Natural killer cell (primary cell): ENCODE data around the gene AGR2. TPM values are rescaled to one million over a fixed set of nuclear protein-coding genes. Genes with fewer than 3 reads are reported as not detected.

Experiments used
- ATAC-seq, 3 donors: fragments of 150-1000 bp in 2 of 3; fragments of 200-7000 bp in 1 of 3; cut with Tn5 transposase; 1 replicate in 1 of 3; 2 replicates in 2 of 3; pipeline ENCODE4 v1.10.0; 2021; ENCODE audit warnings: mild to moderate bottlenecking in 2 of 3, moderate library complexity in 2 of 3
- DNase-seq, 2 donors: peaks; one replicate each; pipeline versions ENCODE4 v3.0.0 to v3.0.0-alpha.2; 2013 to 2021; ENCODE audit warnings: mixed read lengths in 1 of 2
- H3K27ac ChIP-seq: one replicate; pipeline ENCODE4 v1.5.1; 2013; ENCODE audit warnings: mild to moderate bottlenecking, low read length
- H3K27me3 ChIP-seq: one replicate; pipeline ENCODE4 v1.6.1; 2013; ENCODE audit warnings: low read length; ENCODE audit not compliant: control insufficient read depth, insufficient read depth
- H3K36me3 ChIP-seq: one replicate; pipeline ENCODE4 v1.6.1; 2013; ENCODE audit warnings: low read length; ENCODE audit not compliant: control insufficient read depth, insufficient read depth
- H3K4me1 ChIP-seq: one replicate; pipeline ENCODE4 v1.6.1; 2013; ENCODE audit warnings: low read length; ENCODE audit not compliant: control insufficient read depth, insufficient read depth
- H3K4me3 ChIP-seq: one replicate; pipeline ENCODE4 v1.5.1; 2013; ENCODE audit warnings: low read length
- H3K9me3 ChIP-seq: one replicate; pipeline ENCODE4 v1.6.1; 2013; ENCODE audit warnings: low read length; ENCODE audit not compliant: control insufficient read depth, insufficient read depth
- H3K27ac Mint-ChIP-seq, 2 donors: one replicate each; pipeline ENCODE4 v1.8.0; 2022; ENCODE audit warnings: mild to moderate bottlenecking in 2 of 2, mixed read lengths in 2 of 2, moderate library complexity in 1 of 2
- H3K27me3 Mint-ChIP-seq, 2 donors: one replicate each; pipeline ENCODE4 v1.8.0; 2022; ENCODE audit warnings: low read depth in 2 of 2, mixed read lengths in 2 of 2
- H3K36me3 Mint-ChIP-seq: one replicate; pipeline ENCODE4 v1.8.0; 2022; ENCODE audit warnings: mixed read lengths
- H3K4me1 Mint-ChIP-seq, 2 donors: one replicate each; pipeline ENCODE4 v1.8.0; 2022; ENCODE audit warnings: mixed read lengths in 2 of 2
- H3K4me3 Mint-ChIP-seq: one replicate; pipeline ENCODE4 v1.8.0; 2022; ENCODE audit warnings: mild to moderate bottlenecking, moderate library complexity, mixed read lengths
- H3K9me3 Mint-ChIP-seq, 2 donors: one replicate each; pipeline ENCODE4 v1.8.0; 2022; ENCODE audit warnings: mixed read lengths in 2 of 2
- WGBS: methylation state at CpG from one replicate; pipeline ENCODE4 v1.1.7; 2013; ENCODE audit warnings: missing lambda C conversion rate; ENCODE audit not compliant: insufficient coverage; 5-methylcytosine and 5-hydroxymethylcytosine counted together
- intact Hi-C: fragments of 100-400 bp; cut with micrococcal nuclease; formaldehyde crosslinking; loops from one replicate; pipeline ENCODE4 v1.14.2; 2022
- total RNA-seq, 4 donors: library from RNA; stranded (reverse); fragments of 120-200 nt in 1 of 4; gene quantifications; one replicate each; pipeline versions ENCODE4 v1.2.3 to v1.2.4, GENCODE V29; 2013 to 2022
- TF ChIP-seq, protein P1 (sequence below): fragments of 200-600 bp; IDR thresholded peaks from one replicate; pipeline ENCODE4 v1.8.0; 2022; ENCODE audit warnings: antibody characterized with exemption

AGR2 gene
- total RNA-seq, 3 donors from 2014 or later (not counting 1 experiment from before 2014, with no cell fraction given): not detected

DNA sequence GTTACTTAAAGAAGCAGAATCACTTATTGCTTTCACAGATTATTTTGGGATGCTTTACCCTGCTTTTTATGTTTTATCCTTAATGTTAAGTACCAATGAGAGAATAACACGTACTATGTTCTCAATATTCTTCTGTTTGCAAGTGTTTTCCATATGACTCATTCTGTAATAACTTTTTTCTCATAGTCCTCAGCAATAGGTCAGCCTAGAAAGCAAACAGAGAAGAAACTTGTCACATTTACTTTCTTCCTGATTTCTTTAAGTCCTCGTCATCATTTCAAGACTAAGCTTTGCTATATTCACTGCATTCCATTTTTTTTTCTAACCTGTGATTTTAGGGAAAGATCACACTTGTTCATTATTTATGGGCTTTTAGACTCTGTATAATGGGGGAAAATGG lies 6.8 kb upstream of the AGR2 start:
- peaks cover 0 to 3% of the 10 kb centered on the region in 2 donors for H3K27me3 Mint-ChIP-seq
- TF ChIP-seq, protein P1, sequence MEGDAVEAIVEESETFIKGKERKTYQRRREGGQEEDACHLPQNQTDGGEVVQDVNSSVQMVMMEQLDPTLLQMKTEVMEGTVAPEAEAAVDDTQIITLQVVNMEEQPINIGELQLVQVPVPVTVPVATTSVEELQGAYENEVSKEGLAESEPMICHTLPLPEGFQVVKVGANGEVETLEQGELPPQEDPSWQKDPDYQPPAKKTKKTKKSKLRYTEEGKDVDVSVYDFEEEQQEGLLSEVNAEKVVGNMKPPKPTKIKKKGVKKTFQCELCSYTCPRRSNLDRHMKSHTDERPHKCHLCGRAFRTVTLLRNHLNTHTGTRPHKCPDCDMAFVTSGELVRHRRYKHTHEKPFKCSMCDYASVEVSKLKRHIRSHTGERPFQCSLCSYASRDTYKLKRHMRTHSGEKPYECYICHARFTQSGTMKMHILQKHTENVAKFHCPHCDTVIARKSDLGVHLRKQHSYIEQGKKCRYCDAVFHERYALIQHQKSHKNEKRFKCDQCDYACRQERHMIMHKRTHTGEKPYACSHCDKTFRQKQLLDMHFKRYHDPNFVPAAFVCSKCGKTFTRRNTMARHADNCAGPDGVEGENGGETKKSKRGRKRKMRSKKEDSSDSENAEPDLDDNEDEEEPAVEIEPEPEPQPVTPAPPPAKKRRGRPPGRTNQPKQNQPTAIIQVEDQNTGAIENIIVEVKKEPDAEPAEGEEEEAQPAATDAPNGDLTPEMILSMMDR: no peak
- Histone ChIP-seq H3K4me1 (peaks cover 4% of the 10 kb centered on the region), H3K4me3 (no peak overlapping the region), H3K27me3 (no peaks in the 10 kb centered on the region), H3K27ac (no peak overlapping the region), H3K36me3 (no peaks in the 10 kb centered on the region), H3K9me3 (no peaks in the 10 kb centered on the region)
- WGBS: 75% methylated on average over 2 of the region's 2 CpGs
- H3K4me3 Mint-ChIP-seq: no peak overlapping the region
- H3K4me1 Mint-ChIP-seq: no peaks in the 10 kb centered on the region
- no peak overlapping the region for H3K27ac Mint-ChIP-seq
- intact Hi-C loops: no loop called here
- no peaks in the 10 kb centered on the region for H3K9me3 Mint-ChIP-seq
- no peaks in the 10 kb centered on the region for H3K36me3 Mint-ChIP-seq
- no peak for ATAC-seq
- DNase-seq: no peak

DNA sequence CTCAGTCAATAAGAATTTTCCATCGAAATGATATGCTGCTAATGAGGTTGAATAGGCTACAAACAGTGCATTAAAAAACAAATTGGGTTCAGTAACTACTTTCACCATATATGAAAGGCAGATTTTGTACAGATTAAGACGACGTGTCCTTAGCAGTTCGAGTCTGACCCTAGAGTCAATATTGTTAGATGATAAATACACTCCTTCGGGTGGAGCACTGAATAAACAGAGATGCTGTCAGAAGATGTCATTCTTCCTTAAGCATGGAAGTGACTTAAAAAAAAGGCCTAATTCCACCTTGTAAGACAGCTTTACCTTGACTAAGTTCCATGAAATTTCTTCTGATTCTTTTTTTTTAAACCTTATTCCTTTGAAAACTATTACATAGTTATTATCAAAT lies 5.8 kb upstream of the AGR2 start:
- no peak overlapping the region for H3K27ac Mint-ChIP-seq
- no peak overlapping the region for H3K4me3 ChIP-seq

DNA sequence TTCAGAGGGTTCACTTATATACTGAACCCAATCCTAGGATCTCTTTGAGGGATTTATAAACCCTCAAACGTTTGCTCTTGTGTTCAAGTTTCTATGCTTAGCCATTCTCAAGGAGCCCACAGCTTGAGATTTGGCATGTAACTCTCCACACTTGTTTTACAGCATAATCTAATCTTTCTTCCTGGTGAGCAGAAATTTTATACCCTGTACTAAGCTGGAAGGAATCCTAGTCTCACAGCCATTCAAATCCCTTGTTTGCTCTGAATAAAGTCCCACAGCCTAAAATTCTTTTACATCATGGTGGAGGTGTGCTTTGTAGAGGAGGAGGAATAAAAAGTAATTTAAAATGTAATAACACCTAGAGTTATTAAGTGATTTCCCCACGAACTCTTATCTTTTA lies 5.3 kb upstream of the AGR2 start:
- Histone ChIP-seq H3K9me3 (no peaks in the 10 kb centered on the region), H3K4me1 (no peaks in the 10 kb centered on the region), H3K27me3 (no peaks in the 10 kb centered on the region), H3K27ac (no peak overlapping the region), H3K4me3 (no peak overlapping the region), H3K36me3 (no peaks in the 10 kb centered on the region)
- ATAC-seq (no peak), DNase-seq (no peak)
- TF ChIP-seq, protein P1: no peak
- 88% methylated on average over 1 of the region's 2 CpGs for WGBS
- intact Hi-C loops: no loop called here
- H3K9me3 Mint-ChIP-seq: no peaks in the 10 kb centered on the region
- no peaks in the 10 kb centered on the region for H3K36me3 Mint-ChIP-seq
- H3K27ac Mint-ChIP-seq: no peak overlapping the region
- no peaks in the 10 kb centered on the region for H3K4me1 Mint-ChIP-seq
- H3K4me3 Mint-ChIP-seq: no peak overlapping the region
- H3K27me3 Mint-ChIP-seq: peaks cover 0 to 3% of the 10 kb centered on the region in 2 donors

More for the DNA sequence above, 5.8 kb upstream of the AGR2 start:
- H3K9me3 ChIP-seq: no peaks in the 10 kb centered on the region
- H3K4me1 Mint-ChIP-seq: no peaks in the 10 kb centered on the region
- no peaks in the 10 kb centered on the region for H3K27me3 ChIP-seq
- peaks cover 0 to 3% of the 10 kb centered on the region in 2 donors for H3K27me3 Mint-ChIP-seq
- no peaks in the 10 kb centered on the region for H3K9me3 Mint-ChIP-seq
- H3K4me3 Mint-ChIP-seq: no peak overlapping the region
- no peaks in the 10 kb centered on the region for H3K36me3 Mint-ChIP-seq
- no peaks in the 10 kb centered on the region for H3K36me3 ChIP-seq
- ATAC-seq (no peak), DNase-seq (no peak)
- intact Hi-C loops: no loop called here
- H3K27ac ChIP-seq: no peak overlapping the region
- WGBS: 78% methylated on average over 5 of the region's 5 CpGs
- no peaks in the 10 kb centered on the region for H3K4me1 ChIP-seq
- TF ChIP-seq, protein P1: no peak

DNA sequence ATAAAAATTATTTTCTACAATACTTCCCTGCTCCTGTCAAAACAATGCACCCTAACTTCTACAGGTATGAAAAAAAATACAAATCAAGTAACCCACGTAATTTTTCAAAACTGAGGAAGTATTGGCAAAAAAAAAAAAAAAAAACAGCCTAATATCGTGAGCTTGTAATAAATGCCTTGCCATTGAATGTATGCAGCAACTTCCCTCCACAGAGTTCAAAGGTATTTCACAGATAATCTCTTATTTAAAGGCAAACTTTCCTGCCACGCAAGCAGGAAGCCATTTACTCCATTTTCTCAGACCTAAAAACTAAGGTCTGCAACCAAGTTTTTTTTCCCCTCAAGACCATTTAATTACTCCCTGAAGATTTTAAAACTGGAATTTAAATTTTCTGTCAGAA lies 642 bp upstream of the AGR2 start:
- ATAC-seq: no peak
- WGBS: 87% methylated on average over 2 of the region's 3 CpGs
- no peaks in the 10 kb centered on the region for H3K9me3 ChIP-seq
- H3K36me3 Mint-ChIP-seq: no peaks in the 10 kb centered on the region
- DNase-seq: no peak
- intact Hi-C loops: no loop called here
- no peaks in the 10 kb centered on the region for H3K4me1 ChIP-seq
- H3K27me3 Mint-ChIP-seq: peaks cover 0 to 3% of the 10 kb centered on the region in 2 donors
- H3K27me3 ChIP-seq: no peaks in the 10 kb centered on the region
- no peak overlapping the region for H3K27ac Mint-ChIP-seq
- H3K4me3 ChIP-seq: no peak overlapping the region
- no peaks in the 10 kb centered on the region for H3K9me3 Mint-ChIP-seq
- TF ChIP-seq, protein P1: no peak
- H3K4me3 Mint-ChIP-seq: no peak overlapping the region
- no peak overlapping the region for H3K27ac ChIP-seq
- H3K4me1 Mint-ChIP-seq: no peaks in the 10 kb centered on the region
- H3K36me3 ChIP-seq: no peaks in the 10 kb centered on the region
